Measurements from ENCODE around the gene PRDM16.

- TF ChIP-seq POLR2AphosphoS5 (IDR thresholded peaks at IDR 0.05) (no peak), POLR2A (IDR thresholded peaks at IDR 0.05) (no peak), EP300 (IDR thresholded peaks at IDR 0.05) (no peak)
- TF ChIP-seq, protein P1, sequence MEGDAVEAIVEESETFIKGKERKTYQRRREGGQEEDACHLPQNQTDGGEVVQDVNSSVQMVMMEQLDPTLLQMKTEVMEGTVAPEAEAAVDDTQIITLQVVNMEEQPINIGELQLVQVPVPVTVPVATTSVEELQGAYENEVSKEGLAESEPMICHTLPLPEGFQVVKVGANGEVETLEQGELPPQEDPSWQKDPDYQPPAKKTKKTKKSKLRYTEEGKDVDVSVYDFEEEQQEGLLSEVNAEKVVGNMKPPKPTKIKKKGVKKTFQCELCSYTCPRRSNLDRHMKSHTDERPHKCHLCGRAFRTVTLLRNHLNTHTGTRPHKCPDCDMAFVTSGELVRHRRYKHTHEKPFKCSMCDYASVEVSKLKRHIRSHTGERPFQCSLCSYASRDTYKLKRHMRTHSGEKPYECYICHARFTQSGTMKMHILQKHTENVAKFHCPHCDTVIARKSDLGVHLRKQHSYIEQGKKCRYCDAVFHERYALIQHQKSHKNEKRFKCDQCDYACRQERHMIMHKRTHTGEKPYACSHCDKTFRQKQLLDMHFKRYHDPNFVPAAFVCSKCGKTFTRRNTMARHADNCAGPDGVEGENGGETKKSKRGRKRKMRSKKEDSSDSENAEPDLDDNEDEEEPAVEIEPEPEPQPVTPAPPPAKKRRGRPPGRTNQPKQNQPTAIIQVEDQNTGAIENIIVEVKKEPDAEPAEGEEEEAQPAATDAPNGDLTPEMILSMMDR (IDR thresholded peaks at IDR 0.05): no peak
These were observed 89.3 kb downstream of the PRDM16 start for GRCh38 chr1:3158347-3158746.
